Memory B cell (primary cell): ENCODE measurements around the gene A3GALT2.

ENCODE experiments used
- ATAC-seq: fragments of 150-1000 bp; cut with Tn5 transposase; 2 replicates; pipeline ENCODE4 v1.10.0; 2021; ENCODE audit warnings: low read depth, mild to moderate bottlenecking, moderate library complexity
- DNase-seq, 2 donors: peaks; one replicate each; pipeline ENCODE4 v3.0.0; 2022; ENCODE audit warnings: low spot score in 2 of 2
- H3K27ac Mint-ChIP-seq: one replicate; pipeline ENCODE4 v1.8.0; 2022; ENCODE audit warnings: mild to moderate bottlenecking, moderate library complexity, mixed read lengths
- H3K27me3 Mint-ChIP-seq: one replicate; pipeline ENCODE4 v1.8.0; 2022; ENCODE audit warnings: mixed read lengths
- H3K36me3 Mint-ChIP-seq: one replicate; pipeline ENCODE4 v1.8.0; 2022; ENCODE audit warnings: mild to moderate bottlenecking, mixed read lengths
- H3K4me1 Mint-ChIP-seq: one replicate; pipeline ENCODE4 v1.8.0; 2022; ENCODE audit warnings: mixed read lengths
- H3K4me3 Mint-ChIP-seq: one replicate; pipeline ENCODE4 v1.8.0; 2022; ENCODE audit warnings: mild to moderate bottlenecking, moderate library complexity, mixed read lengths
- H3K9me3 Mint-ChIP-seq: one replicate; pipeline ENCODE4 v1.8.0; 2022; ENCODE audit warnings: mixed read lengths

The A3GALT2 gene

GRCh38 chr1:33275706-33276572, 45.0 kb downstream of the A3GALT2 start:
- DNase-seq (no peak), ATAC-seq (no peak)
- Mint-ChIP-seq H3K4me3 (no peak overlapping the region), H3K27me3 (no peaks in the 10 kb centered on the region), H3K36me3 (peaks cover 21% of the 10 kb centered on the region), H3K27ac (no peak overlapping the region), H3K4me1 (peaks cover 30% of the 10 kb centered on the region), H3K9me3 (no peaks in the 10 kb centered on the region)

- Mint-ChIP-seq H3K4me1 (peaks cover 31% of the 10 kb centered on the region), H3K27me3 (no peaks in the 10 kb centered on the region), H3K4me3 (no peak overlapping the region), H3K27ac (no peak overlapping the region), H3K9me3 (no peaks in the 10 kb centered on the region), H3K36me3 (peaks cover 21% of the 10 kb centered on the region)
- ATAC-seq (no peak), DNase-seq (no peak)
Observed at GRCh38 chr1:33275195-33275594, 45.7 kb downstream of the A3GALT2 start.

GRCh38 chr1:33274446-33274845, 46.5 kb downstream of the A3GALT2 start:
- DNase-seq (no peak), ATAC-seq (no peak)
- Mint-ChIP-seq H3K4me3 (no peak overlapping the region), H3K27me3 (no peaks in the 10 kb centered on the region), H3K27ac (no peak overlapping the region), H3K9me3 (no peaks in the 10 kb centered on the region), H3K4me1 (peaks cover 31% of the 10 kb centered on the region), H3K36me3 (peaks cover 16% of the 10 kb centered on the region)

GRCh38 chr1:33273961-33274371, 46.9 kb downstream of the A3GALT2 start:
- Mint-ChIP-seq H3K36me3 (peaks cover 15% of the 10 kb centered on the region), H3K27ac (peak overlapping the region; percentile 35), H3K9me3 (no peaks in the 10 kb centered on the region), H3K4me1 (peaks cover 31% of the 10 kb centered on the region), H3K4me3 (peak overlapping the region; percentile 2), H3K27me3 (no peaks in the 10 kb centered on the region)
- ATAC-seq (no peak), DNase-seq (no peak)

- Mint-ChIP-seq H3K9me3 (no peaks in the 10 kb centered on the region), H3K27me3 (no peaks in the 10 kb centered on the region), H3K4me3 (no peak overlapping the region), H3K27ac (peak overlapping the region; percentile 35), H3K36me3 (peaks cover 13% of the 10 kb centered on the region), H3K4me1 (peaks cover 33% of the 10 kb centered on the region)
- ATAC-seq (peak; percentile 54), DNase-seq (no peak)
Observed at GRCh38 chr1:33273406-33273805, 47.5 kb downstream of the A3GALT2 start.

GRCh38 chr1:33272930-33273329, 48.0 kb downstream of the A3GALT2 start:
- DNase-seq: no peak
- Mint-ChIP-seq H3K4me3 (no peak overlapping the region), H3K4me1 (peaks cover 36% of the 10 kb centered on the region), H3K27ac (peak overlapping the region; percentile 25), H3K36me3 (peaks cover 13% of the 10 kb centered on the region), H3K9me3 (no peaks in the 10 kb centered on the region), H3K27me3 (no peaks in the 10 kb centered on the region)
- ATAC-seq: no peak

- no peak for DNase-seq
- H3K27ac Mint-ChIP-seq: peak overlapping the region; percentile 25
Observed at GRCh38 chr1:33272509-33272908, 48.4 kb downstream of the A3GALT2 start.

GRCh38 chr1:33271666-33272505, 49.0 kb downstream of the A3GALT2 start:
- Mint-ChIP-seq H3K9me3 (no peaks in the 10 kb centered on the region), H3K4me3 (no peak overlapping the region), H3K36me3 (peaks cover 10% of the 10 kb centered on the region), H3K27me3 (no peaks in the 10 kb centered on the region), H3K4me1 (peaks cover 38% of the 10 kb centered on the region), H3K27ac (peak overlapping the region; percentile 22)
- DNase-seq (no peak), ATAC-seq (no peak)

More at GRCh38 chr1:33272509-33272908, 48.4 kb downstream of the A3GALT2 start:
- Mint-ChIP-seq H3K4me3 (no peak overlapping the region), H3K4me1 (peaks cover 37% of the 10 kb centered on the region), H3K36me3 (peaks cover 12% of the 10 kb centered on the region), H3K27me3 (no peaks in the 10 kb centered on the region), H3K9me3 (no peaks in the 10 kb centered on the region)
- ATAC-seq: no peak

- Mint-ChIP-seq H3K36me3 (peaks cover 7% of the 10 kb centered on the region), H3K27ac (no peak overlapping the region), H3K27me3 (no peaks in the 10 kb centered on the region), H3K4me3 (no peak overlapping the region), H3K4me1 (peaks cover 38% of the 10 kb centered on the region), H3K9me3 (no peaks in the 10 kb centered on the region)
- ATAC-seq (no peak), DNase-seq (no peak)
Observed at GRCh38 chr1:33270808-33271465, 50.0 kb downstream of the A3GALT2 start.

GRCh38 chr1:33270379-33270778, 50.5 kb downstream of the A3GALT2 start:
- peaks cover 41% of the 10 kb centered on the region for H3K4me1 Mint-ChIP-seq
- no peak for ATAC-seq

GRCh38 chr1:33269621-33270020, 51.3 kb downstream of the A3GALT2 start:
- H3K4me3 Mint-ChIP-seq: no peak overlapping the region
- H3K4me1 Mint-ChIP-seq: peaks cover 41% of the 10 kb centered on the region
- no peaks in the 10 kb centered on the region for H3K27me3 Mint-ChIP-seq
- no peaks in the 10 kb centered on the region for H3K9me3 Mint-ChIP-seq
- no peak overlapping the region for H3K27ac Mint-ChIP-seq
- no peak for DNase-seq
- H3K36me3 Mint-ChIP-seq: peaks cover 7% of the 10 kb centered on the region
- no peak for ATAC-seq

More at GRCh38 chr1:33270379-33270778, 50.5 kb downstream of the A3GALT2 start:
- Mint-ChIP-seq H3K36me3 (peaks cover 7% of the 10 kb centered on the region), H3K4me3 (no peak overlapping the region), H3K9me3 (no peaks in the 10 kb centered on the region), H3K27ac (no peak overlapping the region), H3K27me3 (no peaks in the 10 kb centered on the region)
- no peak for DNase-seq

GRCh38 chr1:33268927-33269610, 51.8 kb downstream of the A3GALT2 start:
- Mint-ChIP-seq H3K27me3 (no peaks in the 10 kb centered on the region), H3K27ac (no peak overlapping the region), H3K4me1 (peaks cover 37% of the 10 kb centered on the region), H3K36me3 (peaks cover 7% of the 10 kb centered on the region), H3K9me3 (no peaks in the 10 kb centered on the region), H3K4me3 (no peak overlapping the region)
- DNase-seq (no peak), ATAC-seq (no peak)

GRCh38 chr1:33268457-33268856, 52.4 kb downstream of the A3GALT2 start:
- no peak for ATAC-seq
- Mint-ChIP-seq H3K27ac (peak overlapping the region; percentile 33), H3K36me3 (peaks cover 7% of the 10 kb centered on the region), H3K4me1 (peaks cover 33% of the 10 kb centered on the region), H3K4me3 (no peak overlapping the region), H3K9me3 (no peaks in the 10 kb centered on the region), H3K27me3 (no peaks in the 10 kb centered on the region)
- DNase-seq: no peak
